ENCODE data around the gene CD320.
"Not testable (repeated sequence)": the region's sequence is repeated elsewhere in the genome, so short reads cannot be mapped to it uniquely, and the experiment has no call there.

GRCh38 chr19:8352845-8353244 is 44.7 kb upstream of the CD320 start:
- not testable (repeated sequence) for TF ChIP-seq CTCF (IDR thresholded peaks at IDR 0.05; ENCODE audit: poor library complexity); EZH2 (IDR thresholded peaks at IDR 0.05; ENCODE audit: borderline replicate concordance); EZH2phosphoT487 (IDR thresholded peaks at IDR 0.05; ENCODE audit: low read depth, severe bottlenecking, unreplicated experiment)
